ENCODE measurements around the gene PDZD2.
"Not testable (repeated sequence)": the region's sequence is repeated elsewhere in the genome, so short reads cannot be mapped to it uniquely, and the experiment has no call there.

Gene PDZD2

GRCh38 chr5:32024751-32025150, 385.8 kb downstream of the PDZD2 start:
- Mint-ChIP-seq H3K36me3 (ENCODE audit: low read depth) (no peaks in the 10 kb centered on the region), H3K27ac (no peak overlapping the region), H3K4me3 (no peak overlapping the region), H3K4me1 (ENCODE audit: low read depth) (peaks cover 11% of the 10 kb centered on the region), H3K27me3 (no peaks in the 10 kb centered on the region), H3K9me3 (no peaks in the 10 kb centered on the region)
- no peak for DNase-seq

GRCh38 chr5:32027093-32027716, 388.3 kb downstream of the PDZD2 start:
- no peaks in the 10 kb centered on the region for H3K9me3 Mint-ChIP-seq
- H3K4me1 Mint-ChIP-seq (ENCODE audit: low read depth): no peaks in the 10 kb centered on the region
- DNase-seq: no peak
- no peak overlapping the region for H3K27ac Mint-ChIP-seq
- no peaks in the 10 kb centered on the region for H3K27me3 Mint-ChIP-seq
- no peaks in the 10 kb centered on the region for H3K36me3 Mint-ChIP-seq (ENCODE audit: low read depth)
- no peak overlapping the region for H3K4me3 Mint-ChIP-seq

GRCh38 chr5:32027717-32028458, 389.0 kb downstream of the PDZD2 start:
- no peak for DNase-seq
- Mint-ChIP-seq H3K27ac (no peak overlapping the region), H3K4me3 (no peak overlapping the region), H3K4me1 (ENCODE audit: low read depth) (peaks cover 6% of the 10 kb centered on the region), H3K9me3 (no peaks in the 10 kb centered on the region), H3K27me3 (no peaks in the 10 kb centered on the region), H3K36me3 (ENCODE audit: low read depth) (no peaks in the 10 kb centered on the region)

GRCh38 chr5:32029261-32029660, 390.3 kb downstream of the PDZD2 start:
- H3K36me3 Mint-ChIP-seq (ENCODE audit: low read depth): no peaks in the 10 kb centered on the region
- peaks cover 19% of the 10 kb centered on the region for H3K4me1 Mint-ChIP-seq (ENCODE audit: low read depth)
- H3K27ac Mint-ChIP-seq: no peak overlapping the region
- no peaks in the 10 kb centered on the region for H3K27me3 Mint-ChIP-seq
- H3K9me3 Mint-ChIP-seq: no peaks in the 10 kb centered on the region
- DNase-seq: no peak
- no peak overlapping the region for H3K4me3 Mint-ChIP-seq

GRCh38 chr5:32029781-32030180, 390.9 kb downstream of the PDZD2 start:
- DNase-seq: no peak
- no peak overlapping the region for H3K4me3 Mint-ChIP-seq
- no peaks in the 10 kb centered on the region for H3K36me3 Mint-ChIP-seq (ENCODE audit: low read depth)
- peaks cover 19% of the 10 kb centered on the region for H3K4me1 Mint-ChIP-seq (ENCODE audit: low read depth)
- H3K27ac Mint-ChIP-seq: no peak overlapping the region
- H3K9me3 Mint-ChIP-seq: no peaks in the 10 kb centered on the region
- H3K27me3 Mint-ChIP-seq: no peaks in the 10 kb centered on the region

GRCh38 chr5:32030222-32030621, 391.3 kb downstream of the PDZD2 start:
- no peak for DNase-seq
- Mint-ChIP-seq H3K27ac (no peak overlapping the region), H3K27me3 (no peaks in the 10 kb centered on the region), H3K4me3 (no peak overlapping the region), H3K4me1 (ENCODE audit: low read depth) (peaks cover 19% of the 10 kb centered on the region), H3K9me3 (no peaks in the 10 kb centered on the region), H3K36me3 (ENCODE audit: low read depth) (no peaks in the 10 kb centered on the region)

- Mint-ChIP-seq H3K9me3 (no peaks in the 10 kb centered on the region), H3K4me3 (no peak overlapping the region), H3K36me3 (ENCODE audit: low read depth) (no peaks in the 10 kb centered on the region), H3K4me1 (ENCODE audit: low read depth) (peaks cover 19% of the 10 kb centered on the region), H3K27me3 (no peaks in the 10 kb centered on the region), H3K27ac (no peak overlapping the region)
- no peak for DNase-seq
Observed at GRCh38 chr5:32030686-32031085, 391.8 kb downstream of the PDZD2 start.

- DNase-seq: no peak
- no peaks in the 10 kb centered on the region for H3K36me3 Mint-ChIP-seq (ENCODE audit: low read depth)
- H3K9me3 Mint-ChIP-seq: no peaks in the 10 kb centered on the region
- H3K27ac Mint-ChIP-seq: no peak overlapping the region
- H3K27me3 Mint-ChIP-seq: no peaks in the 10 kb centered on the region
- no peak overlapping the region for H3K4me3 Mint-ChIP-seq
- peaks cover 19% of the 10 kb centered on the region for H3K4me1 Mint-ChIP-seq (ENCODE audit: low read depth)
Observed at GRCh38 chr5:32031089-32031488, 392.2 kb downstream of the PDZD2 start.

GRCh38 chr5:32038523-32038922, 399.6 kb downstream of the PDZD2 start:
- DNase-seq: no peak
- Mint-ChIP-seq H3K4me1 (ENCODE audit: low read depth) (peaks cover 6% of the 10 kb centered on the region), H3K27ac (no peak overlapping the region), H3K27me3 (no peaks in the 10 kb centered on the region), H3K36me3 (ENCODE audit: low read depth) (no peaks in the 10 kb centered on the region), H3K9me3 (no peaks in the 10 kb centered on the region), H3K4me3 (no peak overlapping the region)

- not testable (repeated sequence) for H3K36me3 Mint-ChIP-seq (ENCODE audit: low read depth); H3K27me3 Mint-ChIP-seq; DNase-seq; H3K4me1 Mint-ChIP-seq (ENCODE audit: low read depth); H3K27ac Mint-ChIP-seq; H3K4me3 Mint-ChIP-seq; H3K9me3 Mint-ChIP-seq
Observed at GRCh38 chr5:32039133-32039532, 400.2 kb downstream of the PDZD2 start.

- not testable (repeated sequence) for H3K9me3 Mint-ChIP-seq; H3K36me3 Mint-ChIP-seq (ENCODE audit: low read depth); DNase-seq; H3K27ac Mint-ChIP-seq; H3K4me3 Mint-ChIP-seq; H3K27me3 Mint-ChIP-seq; H3K4me1 Mint-ChIP-seq (ENCODE audit: low read depth)
Observed at GRCh38 chr5:32039601-32040000, 400.7 kb downstream of the PDZD2 start.

GRCh38 chr5:32040181-32040695, 401.3 kb downstream of the PDZD2 start:
- H3K27ac Mint-ChIP-seq; H3K4me1 Mint-ChIP-seq (ENCODE audit: low read depth); DNase-seq; H3K36me3 Mint-ChIP-seq (ENCODE audit: low read depth); H3K4me3 Mint-ChIP-seq; H3K27me3 Mint-ChIP-seq; H3K9me3 Mint-ChIP-seq: not testable (repeated sequence)

- no peaks in the 10 kb centered on the region for H3K4me1 Mint-ChIP-seq (ENCODE audit: low read depth)
- H3K27ac Mint-ChIP-seq: no peak overlapping the region
- no peaks in the 10 kb centered on the region for H3K27me3 Mint-ChIP-seq
- H3K36me3 Mint-ChIP-seq (ENCODE audit: low read depth): no peaks in the 10 kb centered on the region
- H3K4me3 Mint-ChIP-seq: no peak overlapping the region
- no peaks in the 10 kb centered on the region for H3K9me3 Mint-ChIP-seq
- no peak for DNase-seq
Observed at GRCh38 chr5:32042551-32042961, 403.6 kb downstream of the PDZD2 start.

- Mint-ChIP-seq H3K4me3 (no peak overlapping the region), H3K27me3 (no peaks in the 10 kb centered on the region), H3K36me3 (ENCODE audit: low read depth) (no peaks in the 10 kb centered on the region), H3K9me3 (no peaks in the 10 kb centered on the region), H3K4me1 (ENCODE audit: low read depth) (no peaks in the 10 kb centered on the region), H3K27ac (no peak overlapping the region)
- no peak for DNase-seq
Observed at GRCh38 chr5:32043105-32043504, 404.2 kb downstream of the PDZD2 start.

- H3K4me1 Mint-ChIP-seq (ENCODE audit: low read depth): no peaks in the 10 kb centered on the region
- H3K9me3 Mint-ChIP-seq: no peaks in the 10 kb centered on the region
- H3K27ac Mint-ChIP-seq: no peak overlapping the region
- no peaks in the 10 kb centered on the region for H3K36me3 Mint-ChIP-seq (ENCODE audit: low read depth)
- H3K4me3 Mint-ChIP-seq: no peak overlapping the region
- no peaks in the 10 kb centered on the region for H3K27me3 Mint-ChIP-seq
- no peak for DNase-seq
Observed at GRCh38 chr5:32044434-32044833, 405.5 kb downstream of the PDZD2 start.
